WTC11 (cell line): Measurements from ENCODE around the gene LIN28A.

Source experiments
- FOXJ3 ChIP-seq: sonication (generic); formaldehyde crosslinking; IDR thresholded peaks from 2 replicates; pipeline ENCODE4 v1.9.0; 2021; ENCODE audit warnings: missing genetic modification reagents, mild to moderate bottlenecking, borderline replicate concordance
- NR1H2 ChIP-seq: sonication (generic); formaldehyde crosslinking; IDR thresholded peaks from 2 replicates; pipeline ENCODE4 v1.9.0; 2021; ENCODE audit warnings: mild to moderate bottlenecking, moderate library complexity, missing genetic modification reagents
- SMAD4 ChIP-seq: sonication (generic); formaldehyde crosslinking; IDR thresholded peaks from 2 replicates; pipeline ENCODE4 v1.8.0; 2022; ENCODE audit warnings: mild to moderate bottlenecking, missing genetic modification reagents
- TF ChIP-seq, protein P1 (sequence below): fragments of 200-600 bp; IDR thresholded peaks from 2 replicates; pipeline ENCODE4 v1.8.0; 2022; ENCODE audit warnings: antibody characterized with exemption
- TF ChIP-seq, protein P2 (sequence below): sonication (generic); formaldehyde crosslinking; IDR thresholded peaks from 2 replicates; pipeline ENCODE4 v1.8.1; 2023; ENCODE audit warnings: mild to moderate bottlenecking, missing genetic modification reagents, moderate library complexity

DNA sequence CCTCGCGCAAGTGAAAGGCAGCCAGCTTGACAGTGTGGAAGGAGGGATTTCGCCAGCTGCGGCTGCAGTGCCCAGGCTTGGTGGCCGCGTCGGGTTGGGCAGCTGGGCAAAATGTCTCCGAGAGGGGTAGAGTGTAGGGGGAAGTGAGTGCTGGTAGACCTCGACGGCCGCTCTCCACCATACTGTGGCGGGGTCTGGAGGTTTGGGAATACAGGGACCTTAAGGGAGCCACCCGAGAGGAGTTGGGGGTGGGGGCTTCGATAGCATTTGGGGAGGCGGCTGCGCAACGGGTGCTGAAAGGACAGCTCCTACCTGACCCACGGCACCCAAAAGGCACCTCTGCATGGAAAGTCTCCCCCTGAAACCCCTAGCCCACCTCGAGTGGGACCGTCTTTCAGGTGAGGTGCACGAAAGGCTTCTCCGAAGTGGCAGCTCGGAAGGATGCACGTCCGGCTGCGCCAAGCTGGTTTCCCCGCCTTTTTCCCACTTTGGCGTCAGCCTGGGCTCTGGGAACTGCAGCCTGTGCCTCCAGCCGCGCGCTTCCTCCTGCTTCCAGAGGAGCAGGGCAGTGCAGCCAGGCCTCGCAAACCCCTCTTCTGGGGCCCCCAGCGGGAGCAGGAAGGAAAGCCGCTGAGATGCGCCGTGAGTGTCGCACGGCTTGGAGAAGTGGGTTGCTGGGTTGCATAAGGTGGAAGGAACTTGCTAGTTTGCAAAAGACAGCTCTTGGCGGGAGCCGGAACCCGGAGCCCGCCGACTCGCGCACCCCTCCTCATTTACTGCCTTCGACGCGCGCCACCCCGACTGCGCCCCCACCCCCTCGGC is 61.1 kb downstream of the LIN28A start:
- TF ChIP-seq, protein P1, sequence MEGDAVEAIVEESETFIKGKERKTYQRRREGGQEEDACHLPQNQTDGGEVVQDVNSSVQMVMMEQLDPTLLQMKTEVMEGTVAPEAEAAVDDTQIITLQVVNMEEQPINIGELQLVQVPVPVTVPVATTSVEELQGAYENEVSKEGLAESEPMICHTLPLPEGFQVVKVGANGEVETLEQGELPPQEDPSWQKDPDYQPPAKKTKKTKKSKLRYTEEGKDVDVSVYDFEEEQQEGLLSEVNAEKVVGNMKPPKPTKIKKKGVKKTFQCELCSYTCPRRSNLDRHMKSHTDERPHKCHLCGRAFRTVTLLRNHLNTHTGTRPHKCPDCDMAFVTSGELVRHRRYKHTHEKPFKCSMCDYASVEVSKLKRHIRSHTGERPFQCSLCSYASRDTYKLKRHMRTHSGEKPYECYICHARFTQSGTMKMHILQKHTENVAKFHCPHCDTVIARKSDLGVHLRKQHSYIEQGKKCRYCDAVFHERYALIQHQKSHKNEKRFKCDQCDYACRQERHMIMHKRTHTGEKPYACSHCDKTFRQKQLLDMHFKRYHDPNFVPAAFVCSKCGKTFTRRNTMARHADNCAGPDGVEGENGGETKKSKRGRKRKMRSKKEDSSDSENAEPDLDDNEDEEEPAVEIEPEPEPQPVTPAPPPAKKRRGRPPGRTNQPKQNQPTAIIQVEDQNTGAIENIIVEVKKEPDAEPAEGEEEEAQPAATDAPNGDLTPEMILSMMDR: no peak
- TF ChIP-seq, protein P2, sequence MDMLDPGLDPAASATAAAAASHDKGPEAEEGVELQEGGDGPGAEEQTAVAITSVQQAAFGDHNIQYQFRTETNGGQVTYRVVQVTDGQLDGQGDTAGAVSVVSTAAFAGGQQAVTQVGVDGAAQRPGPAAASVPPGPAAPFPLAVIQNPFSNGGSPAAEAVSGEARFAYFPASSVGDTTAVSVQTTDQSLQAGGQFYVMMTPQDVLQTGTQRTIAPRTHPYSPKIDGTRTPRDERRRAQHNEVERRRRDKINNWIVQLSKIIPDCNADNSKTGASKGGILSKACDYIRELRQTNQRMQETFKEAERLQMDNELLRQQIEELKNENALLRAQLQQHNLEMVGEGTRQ (CRISPR knock-in tag): no peak
- TF ChIP-seq FOXJ3 (CRISPR knock-in tag): no peak
- TF ChIP-seq NR1H2 (CRISPR knock-in tag): no peak
- peak; percentile 83; the same call in 1 of the 2 replicates for TF ChIP-seq SMAD4 (CRISPR knock-in tag)
